ENCODE data around the gene PGAP6. TPM values are rescaled to one million over a fixed set of nuclear protein-coding genes. Genes with fewer than 3 reads are reported as not detected.
"Not testable (repeated sequence)": the region's sequence is repeated elsewhere in the genome, so short reads cannot be mapped to it uniquely, and the experiment has no call there.

The PGAP6 gene
- polyA plus RNA-seq, 6 donors from 2014 or later: 7.1 to 24.3 (median 17.2) TPM

- H3K4me3 Mint-ChIP-seq: no peak overlapping the region
- DNase-seq: no peak
- H3K36me3 Mint-ChIP-seq: no peaks in the 10 kb centered on the region
- no peak overlapping the region for H3K27ac Mint-ChIP-seq
- H3K4me1 Mint-ChIP-seq: peaks cover 4 to 6% (median 6%) of the 10 kb centered on the region in 3 donors
- no peak for ATAC-seq (ENCODE audit: low read depth in 2 of 2)
- H3K9me3 Mint-ChIP-seq: no peaks in the 10 kb centered on the region
- H3K27me3 Mint-ChIP-seq: peaks cover 5 to 14% (median 6%) of the 10 kb centered on the region in 3 donors
Observed at GRCh38 chr16:363766-364490, 17.9 kb downstream of the PGAP6 start.

- peaks cover 4 to 6% (median 6%) of the 10 kb centered on the region in 3 donors for H3K4me1 Mint-ChIP-seq
Observed at GRCh38 chr16:363110-363765, 18.5 kb downstream of the PGAP6 start.

GRCh38 chr16:362702-362999, 19.1 kb downstream of the PGAP6 start:
- H3K36me3 Mint-ChIP-seq, H3K4me3 Mint-ChIP-seq, H3K4me1 Mint-ChIP-seq: not testable (repeated sequence)

More at GRCh38 chr16:363110-363765, 18.5 kb downstream of the PGAP6 start:
- Mint-ChIP-seq H3K27me3 (peaks cover 5 to 14% (median 6%) of the 10 kb centered on the region in 3 donors), H3K4me3 (no peak overlapping the region), H3K36me3 (no peaks in the 10 kb centered on the region), H3K27ac (peak overlapping the region in 1 of 6 donors; percentile 74), H3K9me3 (no peaks in the 10 kb centered on the region)
- DNase-seq (no peak), ATAC-seq (ENCODE audit: low read depth in 2 of 2) (no peak)

GRCh38 chr16:361872-362701, 19.7 kb downstream of the PGAP6 start:
- ATAC-seq (ENCODE audit: low read depth in 2 of 2): peak; percentile 95
- Mint-ChIP-seq H3K27ac (peak overlapping the region in 1 of 6 donors; percentile 48), H3K9me3 (no peaks in the 10 kb centered on the region), H3K27me3 (peaks cover 5 to 14% (median 6%) of the 10 kb centered on the region in 3 donors), H3K4me1 (peaks cover 4 to 6% (median 5%) of the 10 kb centered on the region in 3 donors), H3K36me3 (no peaks in the 10 kb centered on the region), H3K4me3 (peak overlapping the region in 1 of 8 donors; percentile 53)
- peak; percentile 64 for DNase-seq

More at GRCh38 chr16:362702-362999, 19.1 kb downstream of the PGAP6 start:
- H3K27ac Mint-ChIP-seq; DNase-seq; ATAC-seq (ENCODE audit: low read depth in 2 of 2); H3K9me3 Mint-ChIP-seq: not testable (repeated sequence)
- peaks cover 5 to 14% (median 6%) of the 10 kb centered on the region in 3 donors for H3K27me3 Mint-ChIP-seq

- no peak for ATAC-seq (ENCODE audit: low read depth in 2 of 2)
- Mint-ChIP-seq H3K27me3 (peaks cover 5 to 14% (median 6%) of the 10 kb centered on the region in 3 donors), H3K36me3 (no peaks in the 10 kb centered on the region), H3K4me1 (peaks cover 4 to 6% (median 4%) of the 10 kb centered on the region in 3 donors), H3K27ac (no peak overlapping the region), H3K9me3 (no peaks in the 10 kb centered on the region), H3K4me3 (no peak overlapping the region)
- no peak for DNase-seq
Observed at GRCh38 chr16:361341-361871, 20.4 kb downstream of the PGAP6 start.

- ATAC-seq (ENCODE audit: low read depth in 2 of 2) (no peak), DNase-seq (no peak)
- H3K4me3 Mint-ChIP-seq: no peak overlapping the region
- H3K9me3 Mint-ChIP-seq: no peaks in the 10 kb centered on the region
- peaks cover 4 to 6% (median 4%) of the 10 kb centered on the region in 3 donors for H3K4me1 Mint-ChIP-seq
- H3K27me3 Mint-ChIP-seq: peaks cover 5 to 14% (median 6%) of the 10 kb centered on the region in 3 donors
- no peak overlapping the region for H3K27ac Mint-ChIP-seq
- H3K36me3 Mint-ChIP-seq: no peaks in the 10 kb centered on the region
Observed at GRCh38 chr16:360698-361336, 21.0 kb downstream of the PGAP6 start.

- H3K36me3 Mint-ChIP-seq: no peaks in the 10 kb centered on the region
- ATAC-seq (ENCODE audit: low read depth in 2 of 2) (no peak), DNase-seq (no peak)
- peaks cover 4 to 6% (median 4%) of the 10 kb centered on the region in 3 donors for H3K4me1 Mint-ChIP-seq
- H3K9me3 Mint-ChIP-seq: no peaks in the 10 kb centered on the region
- H3K4me3 Mint-ChIP-seq: no peak overlapping the region
- H3K27me3 Mint-ChIP-seq: peaks cover 5 to 14% (median 6%) of the 10 kb centered on the region in 3 donors
- H3K27ac Mint-ChIP-seq: no peak overlapping the region
Observed at GRCh38 chr16:359871-360697, 21.7 kb downstream of the PGAP6 start.

GRCh38 chr16:359067-359763, 22.6 kb downstream of the PGAP6 start:
- H3K27ac Mint-ChIP-seq: no peak overlapping the region
- no peaks in the 10 kb centered on the region for H3K36me3 Mint-ChIP-seq
- ATAC-seq (ENCODE audit: low read depth in 2 of 2): no peak
- no peak for DNase-seq
- peaks cover 4 to 10% (median 7%) of the 10 kb centered on the region in 3 donors for H3K4me1 Mint-ChIP-seq
- no peak overlapping the region for H3K4me3 Mint-ChIP-seq
- H3K9me3 Mint-ChIP-seq: no peaks in the 10 kb centered on the region
- peaks cover 5 to 14% (median 6%) of the 10 kb centered on the region in 3 donors for H3K27me3 Mint-ChIP-seq

GRCh38 chr16:356741-357140, 25.0 kb downstream of the PGAP6 start:
- no peaks in the 10 kb centered on the region for H3K9me3 Mint-ChIP-seq
- peaks cover 0 to under 1% (median 0%) of the 10 kb centered on the region in 3 donors for H3K27me3 Mint-ChIP-seq
- no peaks in the 10 kb centered on the region for H3K36me3 Mint-ChIP-seq
- no peak overlapping the region for H3K4me3 Mint-ChIP-seq
- ATAC-seq (ENCODE audit: low read depth in 2 of 2): no peak
- no peak overlapping the region for H3K27ac Mint-ChIP-seq
- no peak for DNase-seq
- H3K4me1 Mint-ChIP-seq: peaks cover 0 to 9% (median 9%) of the 10 kb centered on the region in 3 donors

- Mint-ChIP-seq H3K9me3 (no peaks in the 10 kb centered on the region), H3K27ac (no peak overlapping the region), H3K4me1 (peaks cover 9 to 14% (median 12%) of the 10 kb centered on the region in 3 donors), H3K27me3 (no peaks in the 10 kb centered on the region), H3K36me3 (peaks cover 0 to 5% of the 10 kb centered on the region in 2 donors), H3K4me3 (peak overlapping the region in 1 of 8 donors; percentile 21)
- DNase-seq: no peak
- no peak for ATAC-seq (ENCODE audit: low read depth in 2 of 2)
Observed at GRCh38 chr16:354971-355461, 26.8 kb downstream of the PGAP6 start.

- Mint-ChIP-seq H3K4me1 (peaks cover 9 to 19% (median 13%) of the 10 kb centered on the region in 3 donors), H3K27ac (peak overlapping the region in 3 of 6 donors; percentile 10 to 80 (median 55)), H3K9me3 (no peaks in the 10 kb centered on the region), H3K36me3 (peaks cover 0 to 5% of the 10 kb centered on the region in 2 donors), H3K4me3 (peak overlapping the region; percentile 25 to 76 (median 53)), H3K27me3 (no peaks in the 10 kb centered on the region)
- DNase-seq (no peak), ATAC-seq (ENCODE audit: low read depth in 2 of 2) (no peak)
Observed at GRCh38 chr16:354291-354881, 27.4 kb downstream of the PGAP6 start.

Data from naive B cell (primary cell).